Measurements from ENCODE around the gene TRAPPC5.

TRAPPC5 gene

DNA sequence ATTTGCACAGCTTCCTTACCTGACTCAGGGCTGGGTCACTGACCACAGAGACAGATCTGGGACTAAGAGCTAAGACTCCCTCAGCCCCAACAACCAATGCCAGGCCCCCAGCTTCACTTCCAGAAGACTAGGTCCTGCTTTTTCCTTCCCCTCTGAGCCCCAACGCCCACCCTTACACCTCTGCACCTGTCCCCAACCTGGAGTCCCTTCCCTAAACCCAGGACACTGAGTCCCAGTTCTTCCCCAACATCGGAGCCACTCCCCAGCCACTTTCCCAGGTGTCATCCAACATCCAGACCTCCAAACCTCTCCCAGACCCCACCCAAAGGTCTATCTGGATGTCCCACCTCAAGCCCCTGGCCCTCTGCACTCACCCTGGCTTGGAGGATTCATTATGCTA lies 18.4 kb downstream of the TRAPPC5 start:
- no peak for DNase-seq
- no peaks in the 10 kb centered on the region for H3F3A ChIP-seq (ENCODE audit: insufficient read depth, low read length)
- no peaks in the 10 kb centered on the region for H3K9me3 ChIP-seq (replicated peaks; ENCODE audit: insufficient read depth, low read length)
- H3K36me3 ChIP-seq (replicated peaks; ENCODE audit: insufficient read depth, low read length) = no peaks in the 10 kb centered on the region
- H3K9me2 ChIP-seq (replicated peaks; ENCODE audit: insufficient read depth, low read length) = no peaks in the 10 kb centered on the region
- TF ChIP-seq, protein P1, sequence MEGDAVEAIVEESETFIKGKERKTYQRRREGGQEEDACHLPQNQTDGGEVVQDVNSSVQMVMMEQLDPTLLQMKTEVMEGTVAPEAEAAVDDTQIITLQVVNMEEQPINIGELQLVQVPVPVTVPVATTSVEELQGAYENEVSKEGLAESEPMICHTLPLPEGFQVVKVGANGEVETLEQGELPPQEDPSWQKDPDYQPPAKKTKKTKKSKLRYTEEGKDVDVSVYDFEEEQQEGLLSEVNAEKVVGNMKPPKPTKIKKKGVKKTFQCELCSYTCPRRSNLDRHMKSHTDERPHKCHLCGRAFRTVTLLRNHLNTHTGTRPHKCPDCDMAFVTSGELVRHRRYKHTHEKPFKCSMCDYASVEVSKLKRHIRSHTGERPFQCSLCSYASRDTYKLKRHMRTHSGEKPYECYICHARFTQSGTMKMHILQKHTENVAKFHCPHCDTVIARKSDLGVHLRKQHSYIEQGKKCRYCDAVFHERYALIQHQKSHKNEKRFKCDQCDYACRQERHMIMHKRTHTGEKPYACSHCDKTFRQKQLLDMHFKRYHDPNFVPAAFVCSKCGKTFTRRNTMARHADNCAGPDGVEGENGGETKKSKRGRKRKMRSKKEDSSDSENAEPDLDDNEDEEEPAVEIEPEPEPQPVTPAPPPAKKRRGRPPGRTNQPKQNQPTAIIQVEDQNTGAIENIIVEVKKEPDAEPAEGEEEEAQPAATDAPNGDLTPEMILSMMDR (IDR thresholded peaks at IDR 0.05; ENCODE audit: low read length) = no peak
- no peak for TF ChIP-seq EZH2 (optimal IDR thresholded peaks at IDR 0.05; ENCODE audit: low read depth, low read length)
- H3K4me2 ChIP-seq (ENCODE audit: low read depth, low read length) = no peak overlapping the region
- H3K27ac ChIP-seq (ENCODE audit: low read length) = no peak overlapping the region
- H3K9ac ChIP-seq (ENCODE audit: low read length) = no peak overlapping the region
- no peaks in the 10 kb centered on the region for H3K79me2 ChIP-seq (ENCODE audit: low read length)
- no peaks in the 10 kb centered on the region for H4K20me1 ChIP-seq (ENCODE audit: insufficient read depth, low read length)
- no peak overlapping the region for H2AFZ ChIP-seq (ENCODE audit: low read length)
- no peak overlapping the region for H3K4me3 ChIP-seq (ENCODE audit: low read length)
- H3K4me1 ChIP-seq (ENCODE audit: low read length) = no peaks in the 10 kb centered on the region
- H3K27me3 ChIP-seq (replicated peaks; ENCODE audit: insufficient read depth, low read length) = peaks cover 89% of the 10 kb centered on the region

DNA sequence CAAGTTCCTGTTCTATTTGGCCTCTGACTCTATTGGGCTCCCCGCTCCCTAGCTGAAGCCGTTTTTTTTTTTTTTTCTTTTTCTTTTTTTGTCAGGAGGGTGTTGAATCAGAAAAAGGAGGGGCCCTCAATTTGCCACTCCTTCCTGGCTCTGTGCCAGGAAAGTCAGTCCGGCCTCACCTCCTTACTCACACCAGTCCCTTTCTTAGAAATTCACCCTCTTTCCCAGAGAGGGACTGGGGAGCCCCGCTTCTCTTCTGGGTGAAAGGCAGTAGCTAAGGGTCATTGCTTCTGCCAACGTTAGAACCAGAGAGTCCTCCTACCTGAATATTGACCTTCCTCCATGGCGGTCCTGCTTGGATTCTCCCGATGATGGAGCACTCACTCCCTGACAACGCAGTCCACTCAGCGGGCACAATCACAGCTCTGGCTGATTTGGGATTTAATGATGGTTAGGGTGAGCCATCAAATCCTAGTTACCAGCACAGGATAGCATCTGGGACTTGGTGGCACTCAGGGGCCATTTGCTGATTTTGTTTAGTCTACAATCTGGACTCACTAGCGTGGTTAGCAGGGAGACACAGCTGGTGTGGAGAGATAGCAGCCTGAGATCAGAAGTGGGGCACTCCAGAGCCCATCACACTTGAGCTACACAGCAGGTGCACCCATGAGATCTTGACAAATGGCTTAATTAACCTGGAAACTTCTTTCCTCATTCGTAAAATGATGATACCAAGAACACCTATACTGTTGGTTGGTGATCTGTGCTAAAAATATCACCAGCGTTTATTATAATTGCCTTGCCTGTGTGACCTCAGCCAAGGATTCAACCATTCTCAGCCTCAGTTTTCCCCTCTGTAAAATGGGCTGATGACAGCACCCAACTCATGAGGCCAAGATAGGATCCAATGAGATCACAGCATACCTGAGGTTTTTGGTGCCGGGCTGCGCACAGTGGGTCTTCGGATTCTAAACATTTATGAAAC lies 19.1 kb downstream of the TRAPPC5 start:
- Histone ChIP-seq H3K27me3 (replicated peaks; ENCODE audit: insufficient read depth, low read length) (peaks cover 89% of the 10 kb centered on the region), H3K4me2 (ENCODE audit: low read depth, low read length) (no peak overlapping the region), H3F3A (ENCODE audit: insufficient read depth, low read length) (no peaks in the 10 kb centered on the region), H3K36me3 (replicated peaks; ENCODE audit: insufficient read depth, low read length) (no peaks in the 10 kb centered on the region), H3K79me2 (ENCODE audit: low read length) (no peaks in the 10 kb centered on the region), H3K27ac (ENCODE audit: low read length) (no peak overlapping the region), H3K4me3 (ENCODE audit: low read length) (no peak overlapping the region), H2AFZ (ENCODE audit: low read length) (no peak overlapping the region), H3K9me2 (replicated peaks; ENCODE audit: insufficient read depth, low read length) (no peaks in the 10 kb centered on the region), H4K20me1 (ENCODE audit: insufficient read depth, low read length) (no peaks in the 10 kb centered on the region), H3K4me1 (ENCODE audit: low read length) (no peaks in the 10 kb centered on the region), H3K9ac (ENCODE audit: low read length) (no peak overlapping the region), H3K9me3 (replicated peaks; ENCODE audit: insufficient read depth, low read length) (no peaks in the 10 kb centered on the region)
- TF ChIP-seq, protein P1 (IDR thresholded peaks at IDR 0.05; ENCODE audit: low read length) = no peak
- no peak for DNase-seq

DNA sequence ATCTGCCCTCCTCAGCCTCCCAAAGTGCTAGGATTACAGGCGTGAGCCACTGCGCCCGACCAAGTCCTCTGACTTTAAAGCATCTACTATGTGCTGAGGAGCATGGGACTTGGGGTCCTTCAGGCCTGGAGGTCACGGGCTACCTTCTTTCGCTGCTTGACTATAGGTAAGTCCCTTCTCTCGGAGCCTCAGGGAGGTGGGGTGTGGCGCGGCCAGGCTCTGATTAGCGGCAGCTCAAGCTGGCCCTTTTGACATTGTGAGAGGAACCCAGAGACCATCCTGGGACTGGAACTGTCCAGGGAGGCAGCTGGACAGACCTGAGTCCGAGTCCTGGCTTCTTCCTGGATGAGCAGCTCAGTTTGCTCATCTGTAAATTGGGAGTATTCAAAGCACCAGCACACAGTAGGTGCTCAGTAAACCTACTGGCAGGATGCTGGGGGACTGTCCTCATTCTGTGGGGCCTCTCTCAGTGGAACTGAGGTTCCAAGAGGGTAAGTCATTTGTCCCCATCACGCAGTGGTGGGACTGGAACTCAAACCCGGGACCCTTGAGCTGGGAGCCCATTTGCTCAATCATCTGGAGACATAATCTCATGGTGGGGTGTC lies 20.5 kb downstream of the TRAPPC5 start:
- Histone ChIP-seq H2AFZ (ENCODE audit: low read length) (no peak overlapping the region), H3K27me3 (replicated peaks; ENCODE audit: insufficient read depth, low read length) (peaks cover 90% of the 10 kb centered on the region), H4K20me1 (ENCODE audit: insufficient read depth, low read length) (no peaks in the 10 kb centered on the region), H3K9me3 (replicated peaks; ENCODE audit: insufficient read depth, low read length) (no peaks in the 10 kb centered on the region), H3K36me3 (replicated peaks; ENCODE audit: insufficient read depth, low read length) (no peaks in the 10 kb centered on the region), H3K79me2 (ENCODE audit: low read length) (no peaks in the 10 kb centered on the region), H3K27ac (ENCODE audit: low read length) (no peak overlapping the region), H3K9me2 (replicated peaks; ENCODE audit: insufficient read depth, low read length) (no peaks in the 10 kb centered on the region), H3K4me2 (ENCODE audit: low read depth, low read length) (no peak overlapping the region), H3K4me1 (ENCODE audit: low read length) (no peaks in the 10 kb centered on the region), H3K9ac (ENCODE audit: low read length) (no peak overlapping the region), H3K4me3 (ENCODE audit: low read length) (no peak overlapping the region), H3F3A (ENCODE audit: insufficient read depth, low read length) (no peaks in the 10 kb centered on the region)
- TF ChIP-seq, protein P1 (IDR thresholded peaks at IDR 0.05; ENCODE audit: low read length) = no peak
- TF ChIP-seq EZH2 (optimal IDR thresholded peaks at IDR 0.05; ENCODE audit: low read depth, low read length) (no peak), EZH2phosphoT487 (IDR thresholded peaks at IDR 0.05; ENCODE audit: low read length) (no peak)
- DNase-seq = no peak
